Ovary (tissue), 3 donors: Measurements from ENCODE around the gene TTLL12.

Experiments used
- CTCF ChIP-seq, 3 donors: fragments of 450-650 bp in 2 of 3; fragments of 200-600 bp in 1 of 3; IDR thresholded peaks; one replicate each; pipeline versions ENCODE4 v1.5.1 to v1.8.0; 2016 to 2022; ENCODE audit warnings: antibody characterized with exemption in 3 of 3, mild to moderate bottlenecking in 1 of 3
- POLR2A ChIP-seq: fragments of 450-650 bp; IDR thresholded peaks from one replicate; pipeline ENCODE4 v1.6.1; 2017; ENCODE audit warnings: antibody characterized with exemption, mild to moderate bottlenecking, moderate library complexity
- donor health status: DM: no; HTN: no; CAD: no.

- TF ChIP-seq POLR2A (no peak), CTCF (IDR thresholded peaks at IDR 0.05) (no peak)
Observed at GRCh38 chr22:43118024-43118849, 68.7 kb downstream of the TTLL12 start.
